Nasal cavity respiratory epithelium epithelial cell of viscerocranial mucosa (primary cell): ENCODE measurements around the gene TMEM203. TPM values are rescaled to one million over a fixed set of nuclear protein-coding genes. Genes with fewer than 3 reads are reported as not detected.

Source experiments
- total RNA-seq: library from RNA; depleted of rRNA; stranded (reverse); fragments of >200 nt; gene quantifications from 2 replicates; pipeline ENCODE4 v1.2.3, GENCODE V29; 2014

The TMEM203 gene
- total RNA-seq, 1 donor from 2014 or later = 33.0 TPM

Other genes with a start within 250 kb of the TMEM203 start
- gene PTGDS, start 228.1 kb downstream of the TMEM203 start, total RNA-seq = not detected in 2 replicates
- gene LCNL1, start 222.7 kb downstream of the TMEM203 start, total RNA-seq = not detected in 2 replicates
- 7.8 and 9.9 TPM in 2 replicates for gene PAXX, start 213.2 kb downstream of the TMEM203 start, total RNA-seq
- 4.4 and 6.7 TPM in 2 replicates for gene CLIC3, start 209.1 kb downstream of the TMEM203 start, total RNA-seq
- 4.1 and 48.2 TPM in 2 replicates for gene ABCA2, start 177.4 kb downstream of the TMEM203 start, total RNA-seq
- not detected in 2 replicates for gene FUT7, start 173.6 kb downstream of the TMEM203 start, total RNA-seq
- gene NPDC1, start 159.5 kb downstream of the TMEM203 start, total RNA-seq = 3.8 and 16.7 TPM in 2 replicates
- 1.8 and 3.1 TPM in 2 replicates for gene ENTPD2, start 151.6 kb downstream of the TMEM203 start, total RNA-seq
- gene SAPCD2, start 135.1 kb downstream of the TMEM203 start, total RNA-seq = 0.85 and 2.1 TPM in 2 replicates
- 4.8 and 6.3 TPM in 2 replicates for gene UAP1L1, start 128.1 kb downstream of the TMEM203 start, total RNA-seq
- gene MAN1B1, start 118.7 kb downstream of the TMEM203 start, total RNA-seq = 62.5 and 67.1 TPM in 2 replicates
- gene DPP7, start 90.9 kb downstream of the TMEM203 start, total RNA-seq = 62.2 and 81.7 TPM in 2 replicates
- 0.57 and 1.0 TPM in 2 replicates for gene GRIN1, start 66.5 kb downstream of the TMEM203 start, total RNA-seq
- 2.1 TPM in 1 of 2 replicates, not detected in the other for gene LRRC26, start 35.6 kb downstream of the TMEM203 start, total RNA-seq
- gene TMEM210, start 33.6 kb downstream of the TMEM203 start, total RNA-seq = not detected in 2 replicates
- 17.4 and 24.1 TPM in 2 replicates for gene ANAPC2, start 17.1 kb downstream of the TMEM203 start, total RNA-seq
- 46.5 and 57.4 TPM in 2 replicates for gene SSNA1, start 17.0 kb downstream of the TMEM203 start, total RNA-seq
- gene TPRN, start 4.9 kb downstream of the TMEM203 start, total RNA-seq = 3.6 and 4.8 TPM in 2 replicates
- 5.8 and 7.3 TPM in 2 replicates for gene NDOR1, start 52 bp upstream of the TMEM203 start, total RNA-seq
- 0.34 and 0.78 TPM in 2 replicates for gene RNF208, start 16.6 kb upstream of the TMEM203 start, total RNA-seq
- gene CYSRT1, start 19.5 kb upstream of the TMEM203 start, total RNA-seq = 1.6 and 3.8 TPM in 2 replicates
- gene RNF224, start 21.9 kb upstream of the TMEM203 start, total RNA-seq = under 0.01 and 0.28 TPM in 2 replicates
- gene SLC34A3, start 25.3 kb upstream of the TMEM203 start, total RNA-seq = under 0.01 TPM in 1 of 2 replicates, not detected in the other
- 97.1 and 124 TPM in 2 replicates for gene TUBB4B, start 35.6 kb upstream of the TMEM203 start, total RNA-seq
- gene STPG3, start 45.6 kb upstream of the TMEM203 start, total RNA-seq = not detected in 2 replicates
- 54.0 and 66.1 TPM in 2 replicates for gene NELFB, start 49.7 kb upstream of the TMEM203 start, total RNA-seq
- gene TOR4A, start 72.1 kb upstream of the TMEM203 start, total RNA-seq = 14.7 and 34.9 TPM in 2 replicates
- gene NRARP, start 96.6 kb upstream of the TMEM203 start, total RNA-seq = 6.2 and 23.3 TPM in 2 replicates
- gene EXD3, start 217.5 kb upstream of the TMEM203 start, total RNA-seq = 6.5 and 10.6 TPM in 2 replicates
- 0.68 and 3.3 TPM in 2 replicates for gene NOXA1, start 217.7 kb upstream of the TMEM203 start, total RNA-seq
- gene ENTPD8, start 235.7 kb upstream of the TMEM203 start, total RNA-seq = 0.36 TPM in 1 of 2 replicates, not detected in the other